NOMO-1 treated with dmso at 0.1 percent for 144 hours (cell line): Measurements from ENCODE around the gene ZXDC.

ENCODE experiments used
- DNase-seq: peaks from one replicate; lab custom pipeline; 2025; ENCODE audit not compliant: unreplicated experiment; lab: John Stamatoyannopoulos, UW

Gene ZXDC

GRCh38 chr3:126419886-126420786 is 55.6 kb downstream of the ZXDC start:
- DNase-seq = no peak

GRCh38 chr3:126419151-126419703 is 56.5 kb downstream of the ZXDC start:
- no peak for DNase-seq

GRCh38 chr3:126418661-126419131 is 57.0 kb downstream of the ZXDC start:
- DNase-seq = no peak

- DNase-seq = no peak
Measured at GRCh38 chr3:126417981-126418530, 57.6 kb downstream of the ZXDC start.

- DNase-seq = no peak
Measured at GRCh38 chr3:126417515-126417914, 58.2 kb downstream of the ZXDC start.

GRCh38 chr3:126416943-126417342 is 58.7 kb downstream of the ZXDC start:
- DNase-seq = no peak

GRCh38 chr3:126415661-126416591 is 59.8 kb downstream of the ZXDC start:
- DNase-seq = no peak

- DNase-seq = no peak
Measured at GRCh38 chr3:126414961-126415660, 60.6 kb downstream of the ZXDC start.

GRCh38 chr3:126414406-126414805 is 61.3 kb downstream of the ZXDC start:
- DNase-seq = no peak

- no peak for DNase-seq
Measured at GRCh38 chr3:126413693-126414080, 62.0 kb downstream of the ZXDC start.

GRCh38 chr3:126412841-126413692 is 62.6 kb downstream of the ZXDC start:
- no peak for DNase-seq

- no peak for DNase-seq
Measured at GRCh38 chr3:126408099-126408498, 67.6 kb downstream of the ZXDC start.

- DNase-seq = no peak
Measured at GRCh38 chr3:126407412-126408044, 68.2 kb downstream of the ZXDC start.

- no peak for DNase-seq
Measured at GRCh38 chr3:126406389-126407296, 69.0 kb downstream of the ZXDC start.

GRCh38 chr3:126402666-126403302 is 72.9 kb downstream of the ZXDC start:
- DNase-seq = no peak

GRCh38 chr3:126402178-126402577 is 73.5 kb downstream of the ZXDC start:
- DNase-seq = no peak

- no peak for DNase-seq
Measured at GRCh38 chr3:126401611-126402160, 74.0 kb downstream of the ZXDC start.
